Left ventricle myocardium inferior (tissue), 1 donor: ENCODE results near the gene CDK17. TPM values are rescaled to one million over a fixed set of nuclear protein-coding genes. Genes with fewer than 3 reads are reported as not detected.
A peak's percentile ranks its signal among the peaks of the same experiment; 100 is the strongest.
"Not testable (repeated sequence)": the region's sequence is repeated elsewhere in the genome, so short reads cannot be mapped to it uniquely, and the experiment has no call there.

ENCODE experiments used
- DNase-seq: peaks from one replicate; pipeline ENCODE4 v3.0.0-alpha.2; 2020
- H3K27ac ChIP-seq: fragments of 200-600 bp; replicated peaks from 2 replicates; pipeline ENCODE4 v1.8.0; 2021
- H3K27me3 ChIP-seq: fragments of 200-600 bp; 2 replicates; pipeline ENCODE4 v1.8.0; 2021; ENCODE audit warnings: low read depth
- H3K36me3 ChIP-seq: fragments of 200-600 bp; 2 replicates; pipeline ENCODE4 v1.8.0; 2021
- H3K4me1 ChIP-seq: fragments of 200-600 bp; 2 replicates; pipeline ENCODE4 v1.8.0; 2021
- H3K4me3 ChIP-seq: fragments of 200-600 bp; 2 replicates; pipeline ENCODE4 v1.8.0; 2021; ENCODE audit warnings: mild to moderate bottlenecking, moderate library complexity
- H3K9me3 ChIP-seq: fragments of 200-600 bp; replicated peaks from 2 replicates; pipeline ENCODE4 v1.8.0; 2021
- CTCF ChIP-seq: fragments of 200-600 bp; IDR thresholded peaks from 2 replicates; pipeline ENCODE4 v1.8.0; 2021; ENCODE audit warnings: antibody characterized with exemption, mild to moderate bottlenecking, borderline replicate concordance
- intact Hi-C: fragments of 100-400 bp; cut with micrococcal nuclease; formaldehyde crosslinking; loops from one replicate; pipeline ENCODE4 v1.11.0; 2022
- total RNA-seq: library from RNA; stranded (reverse); fragmentation: NEBNext Ultra II Directional; extraction: Animal tissue kit (Norgen Biotek cat#: 25700); gene quantifications from one replicate; pipeline ENCODE4 v1.2.1, GENCODE V29; 2021
- donor health status: DM: no; HTN: yes; CAD: no; lungs with severe emphysema.

Gene CDK17
- total RNA-seq, 1 donor from 2014 or later: 15.9 TPM

GRCh38 chr12:96403870-96404269 lies 3.6 kb upstream of the CDK17 start:
- H3K36me3 ChIP-seq: no peaks in the 10 kb centered on the region
- H3K27ac ChIP-seq: no peak overlapping the region
- H3K4me3 ChIP-seq: no peak overlapping the region
- no peaks in the 10 kb centered on the region for H3K27me3 ChIP-seq
- DNase-seq: no peak
- intact Hi-C loops: loop anchor here (10.0 kb wide), 1 partner anchor 101 kb away; no protein-coding TSS in a partner anchor
- H3K4me1 ChIP-seq: peaks cover 37% of the 10 kb centered on the region
- no peaks in the 10 kb centered on the region for H3K9me3 ChIP-seq
- no peak for TF ChIP-seq CTCF

GRCh38 chr12:96402522-96402921 lies 2.3 kb upstream of the CDK17 start:
- DNase-seq, H3K9me3 ChIP-seq: not testable (repeated sequence)
- intact Hi-C loops: loop anchor here (10.0 kb wide), 1 partner anchor 102 kb away; no protein-coding TSS in a partner anchor

GRCh38 chr12:96402061-96402460 lies 1.8 kb upstream of the CDK17 start:
- Histone ChIP-seq H3K4me3 (no peak overlapping the region), H3K36me3 (no peaks in the 10 kb centered on the region), H3K9me3 (no peaks in the 10 kb centered on the region), H3K27me3 (no peaks in the 10 kb centered on the region), H3K27ac (peak overlapping the region; percentile 96), H3K4me1 (peaks cover 47% of the 10 kb centered on the region)
- no peak for TF ChIP-seq CTCF
- intact Hi-C loops: loop anchor here (10.0 kb wide), 1 partner anchor 103 kb away; no protein-coding TSS in a partner anchor
- no peak for DNase-seq

More at GRCh38 chr12:96402522-96402921, 2.3 kb upstream of the CDK17 start:
- H3K36me3 ChIP-seq, H3K27me3 ChIP-seq, H3K4me3 ChIP-seq, H3K27ac ChIP-seq: not testable (repeated sequence)
- H3K4me1 ChIP-seq: peaks cover 42% of the 10 kb centered on the region

GRCh38 chr12:96401076-96401871 lies 1.0 kb upstream of the CDK17 start:
- peaks cover 55% of the 10 kb centered on the region for H3K4me1 ChIP-seq
- H3K27me3 ChIP-seq: no peaks in the 10 kb centered on the region
- no peaks in the 10 kb centered on the region for H3K36me3 ChIP-seq
- TF ChIP-seq CTCF: peak; percentile 43
- peak overlapping the region; percentile 90 for H3K4me3 ChIP-seq
- H3K9me3 ChIP-seq: no peaks in the 10 kb centered on the region
- no peak for DNase-seq
- H3K27ac ChIP-seq: peak overlapping the region; percentile 96
- intact Hi-C loops: loop anchor here (10.0 kb wide), 1 partner anchor 104 kb away; no protein-coding TSS in a partner anchor

- intact Hi-C loops: loop anchor here (10.0 kb wide), 1 partner anchor 104 kb away; no protein-coding TSS in a partner anchor
- Histone ChIP-seq H3K27ac (peak overlapping the region; percentile 96), H3K9me3 (no peaks in the 10 kb centered on the region), H3K4me1 (peaks cover 61% of the 10 kb centered on the region), H3K27me3 (no peaks in the 10 kb centered on the region), H3K36me3 (no peaks in the 10 kb centered on the region), H3K4me3 (peak overlapping the region; percentile 90)
- DNase-seq: no peak
- no peak for TF ChIP-seq CTCF
These were observed 414 bp upstream of the CDK17 start for GRCh38 chr12:96400631-96401075.
